Measurements from ENCODE around the gene MYO1C.
"Not testable (repeated sequence)": the region's sequence is repeated elsewhere in the genome, so short reads cannot be mapped to it uniquely, and the experiment has no call there.

Gene MYO1C

GRCh38 chr17:1462164-1463112 is 30.0 kb downstream of the MYO1C start:
- DNase-seq (ENCODE audit: low read depth, low spot score), result no peak

- no peak for DNase-seq (ENCODE audit: low read depth, low spot score)
Observed at GRCh38 chr17:1461198-1461944, 31.1 kb downstream of the MYO1C start.

GRCh38 chr17:1460233-1460632 is 32.3 kb downstream of the MYO1C start:
- DNase-seq (ENCODE audit: low read depth, low spot score), result no peak

- DNase-seq (ENCODE audit: low read depth, low spot score), result peak; percentile 83
Observed at GRCh38 chr17:1455797-1456599, 36.5 kb downstream of the MYO1C start, which contains the start of gene CRK. TSS of gene CRK (minus strand) at chr17:1456232. CDS start at chr17:1456117, 115 bp downstream.

GRCh38 chr17:1455291-1455796 is 37.1 kb downstream of the MYO1C start:
- no peak for DNase-seq (ENCODE audit: low read depth, low spot score)

GRCh38 chr17:1454541-1454940 is 37.9 kb downstream of the MYO1C start:
- DNase-seq (ENCODE audit: low read depth, low spot score), result no peak

GRCh38 chr17:1453694-1454093 is 38.8 kb downstream of the MYO1C start:
- DNase-seq (ENCODE audit: low read depth, low spot score), result not testable (repeated sequence)

GRCh38 chr17:1452836-1453235 is 39.6 kb downstream of the MYO1C start:
- no peak for DNase-seq (ENCODE audit: low read depth, low spot score)

- not testable (repeated sequence) for DNase-seq (ENCODE audit: low read depth, low spot score)
Observed at GRCh38 chr17:1450261-1450660, 42.2 kb downstream of the MYO1C start.

- no peak for DNase-seq (ENCODE audit: low read depth, low spot score)
Observed at GRCh38 chr17:1449412-1449967, 43.0 kb downstream of the MYO1C start.

- DNase-seq (ENCODE audit: low read depth, low spot score), result no peak
Observed at GRCh38 chr17:1447052-1447451, 45.4 kb downstream of the MYO1C start.

GRCh38 chr17:1446201-1446600 is 46.3 kb downstream of the MYO1C start:
- DNase-seq (ENCODE audit: low read depth, low spot score), result no peak

- DNase-seq (ENCODE audit: low read depth, low spot score), result not testable (repeated sequence)
Observed at GRCh38 chr17:1445695-1446094, 46.8 kb downstream of the MYO1C start.

GRCh38 chr17:1442721-1443120 is 49.8 kb downstream of the MYO1C start:
- DNase-seq (ENCODE audit: low read depth, low spot score), result not testable (repeated sequence)

GRCh38 chr17:1442187-1442586 is 50.3 kb downstream of the MYO1C start:
- no peak for DNase-seq (ENCODE audit: low read depth, low spot score)

GRCh38 chr17:1440921-1441320 is 51.6 kb downstream of the MYO1C start:
- no peak for DNase-seq (ENCODE audit: low read depth, low spot score)

- no peak for DNase-seq (ENCODE audit: low read depth, low spot score)
Observed at GRCh38 chr17:1438593-1439083, 53.8 kb downstream of the MYO1C start.

- no peak for DNase-seq (ENCODE audit: low read depth, low spot score)
Observed at GRCh38 chr17:1435326-1435725, 57.2 kb downstream of the MYO1C start.

- no peak for DNase-seq (ENCODE audit: low read depth, low spot score)
Observed at GRCh38 chr17:1434150-1434549, 58.3 kb downstream of the MYO1C start.

- no peak for DNase-seq (ENCODE audit: low read depth, low spot score)
Observed at GRCh38 chr17:1431631-1432104, 60.8 kb downstream of the MYO1C start.

All from brain pericyte (primary cell).